ENCODE results near the gene PRR15.

DNA sequence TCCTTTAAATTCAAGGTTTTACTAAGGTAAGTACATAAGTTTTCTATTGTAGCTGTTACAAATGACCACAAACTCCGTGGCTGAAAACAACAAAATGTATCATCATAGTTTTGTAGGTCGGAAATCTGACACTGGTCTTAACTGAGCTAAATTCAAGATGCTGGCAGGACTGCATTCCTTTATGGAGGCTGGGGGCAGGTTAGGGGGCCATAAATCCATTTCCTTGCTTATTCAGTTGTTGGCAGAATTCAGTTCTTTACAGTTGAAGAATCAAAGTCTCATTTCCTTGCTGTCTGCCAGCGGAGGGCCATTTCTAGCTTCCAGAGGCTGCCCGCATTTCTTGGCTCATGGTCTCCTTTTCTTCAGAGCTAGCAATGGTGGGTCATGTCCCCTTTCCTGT lies 11.2 kb upstream of the PRR15 start:
- no peak for TF ChIP-seq POLR2A (IDR thresholded peaks at IDR 0.05)
- TF ChIP-seq, protein P1, sequence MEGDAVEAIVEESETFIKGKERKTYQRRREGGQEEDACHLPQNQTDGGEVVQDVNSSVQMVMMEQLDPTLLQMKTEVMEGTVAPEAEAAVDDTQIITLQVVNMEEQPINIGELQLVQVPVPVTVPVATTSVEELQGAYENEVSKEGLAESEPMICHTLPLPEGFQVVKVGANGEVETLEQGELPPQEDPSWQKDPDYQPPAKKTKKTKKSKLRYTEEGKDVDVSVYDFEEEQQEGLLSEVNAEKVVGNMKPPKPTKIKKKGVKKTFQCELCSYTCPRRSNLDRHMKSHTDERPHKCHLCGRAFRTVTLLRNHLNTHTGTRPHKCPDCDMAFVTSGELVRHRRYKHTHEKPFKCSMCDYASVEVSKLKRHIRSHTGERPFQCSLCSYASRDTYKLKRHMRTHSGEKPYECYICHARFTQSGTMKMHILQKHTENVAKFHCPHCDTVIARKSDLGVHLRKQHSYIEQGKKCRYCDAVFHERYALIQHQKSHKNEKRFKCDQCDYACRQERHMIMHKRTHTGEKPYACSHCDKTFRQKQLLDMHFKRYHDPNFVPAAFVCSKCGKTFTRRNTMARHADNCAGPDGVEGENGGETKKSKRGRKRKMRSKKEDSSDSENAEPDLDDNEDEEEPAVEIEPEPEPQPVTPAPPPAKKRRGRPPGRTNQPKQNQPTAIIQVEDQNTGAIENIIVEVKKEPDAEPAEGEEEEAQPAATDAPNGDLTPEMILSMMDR (IDR thresholded peaks at IDR 0.05), result no peak
- TF ChIP-seq EP300 (IDR thresholded peaks at IDR 0.05; ENCODE audit: low read depth), result no peak
- TF ChIP-seq POLR2AphosphoS5 (IDR thresholded peaks at IDR 0.05), result no peak

Measured in transverse colon (tissue), 4 donors.